AG09319 (cell line): ENCODE data around the gene BTBD9.

ENCODE experiments used
- DNase-seq: peaks from one replicate; pipeline ENCODE4 v3.0.0-alpha.2; 2010; ENCODE audit warnings: low read depth; ENCODE audit errors: extremely low read depth
- TF ChIP-seq, protein P1 (sequence below): IDR thresholded peaks from 2 replicates; pipeline ENCODE4 v1.5.1; 2011; ENCODE audit warnings: low read depth, mild to moderate bottlenecking, inconsistent platforms, low read length, moderate library complexity

BTBD9 gene

GRCh38 chr6:38531134-38531533 is 108.6 kb downstream of the BTBD9 start:
- TF ChIP-seq, protein P1, sequence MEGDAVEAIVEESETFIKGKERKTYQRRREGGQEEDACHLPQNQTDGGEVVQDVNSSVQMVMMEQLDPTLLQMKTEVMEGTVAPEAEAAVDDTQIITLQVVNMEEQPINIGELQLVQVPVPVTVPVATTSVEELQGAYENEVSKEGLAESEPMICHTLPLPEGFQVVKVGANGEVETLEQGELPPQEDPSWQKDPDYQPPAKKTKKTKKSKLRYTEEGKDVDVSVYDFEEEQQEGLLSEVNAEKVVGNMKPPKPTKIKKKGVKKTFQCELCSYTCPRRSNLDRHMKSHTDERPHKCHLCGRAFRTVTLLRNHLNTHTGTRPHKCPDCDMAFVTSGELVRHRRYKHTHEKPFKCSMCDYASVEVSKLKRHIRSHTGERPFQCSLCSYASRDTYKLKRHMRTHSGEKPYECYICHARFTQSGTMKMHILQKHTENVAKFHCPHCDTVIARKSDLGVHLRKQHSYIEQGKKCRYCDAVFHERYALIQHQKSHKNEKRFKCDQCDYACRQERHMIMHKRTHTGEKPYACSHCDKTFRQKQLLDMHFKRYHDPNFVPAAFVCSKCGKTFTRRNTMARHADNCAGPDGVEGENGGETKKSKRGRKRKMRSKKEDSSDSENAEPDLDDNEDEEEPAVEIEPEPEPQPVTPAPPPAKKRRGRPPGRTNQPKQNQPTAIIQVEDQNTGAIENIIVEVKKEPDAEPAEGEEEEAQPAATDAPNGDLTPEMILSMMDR = no peak

GRCh38 chr6:38528196-38528965 is 111.3 kb downstream of the BTBD9 start:
- TF ChIP-seq, protein P1 = no peak
- DNase-seq = no peak

More at GRCh38 chr6:38531134-38531533, 108.6 kb downstream of the BTBD9 start:
- no peak for DNase-seq

- TF ChIP-seq, protein P1 = no peak
- DNase-seq = no peak
These were observed 112.4 kb downstream of the BTBD9 start for GRCh38 chr6:38527371-38527770.

- TF ChIP-seq, protein P1 = no peak
- no peak for DNase-seq
These were observed 113.8 kb downstream of the BTBD9 start for GRCh38 chr6:38525888-38526287.

- TF ChIP-seq, protein P1 = no peak
- no peak for DNase-seq
These were observed 115.1 kb downstream of the BTBD9 start for GRCh38 chr6:38524436-38525145.

DNA sequence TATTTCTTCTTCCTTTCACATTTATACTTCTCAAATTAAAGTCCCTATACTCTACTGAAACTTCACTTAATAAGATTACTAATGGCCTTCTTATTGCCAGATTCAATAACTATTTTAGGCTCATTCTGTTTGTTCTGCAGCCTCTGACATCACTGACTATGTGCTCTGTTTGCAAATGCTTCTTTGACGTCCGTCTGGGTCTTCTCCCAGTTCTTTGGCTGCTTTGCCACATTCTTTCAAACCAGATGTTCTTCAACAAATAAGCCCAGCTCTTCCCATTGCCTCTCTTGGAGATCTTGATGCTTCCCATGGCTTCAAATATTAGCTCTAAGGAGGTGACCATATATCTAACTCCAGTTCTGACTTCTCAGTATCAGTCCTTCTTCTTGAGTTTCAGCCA is 117.4 kb downstream of the BTBD9 start:
- TF ChIP-seq, protein P1 = no peak
- no peak for DNase-seq
